Common myeloid progenitor, CD34-positive (primary cell): Measurements from ENCODE around the gene SGF29.
"Not testable (repeated sequence)": the region's sequence is repeated elsewhere in the genome, so short reads cannot be mapped to it uniquely, and the experiment has no call there.

Source experiments
- CTCF ChIA-PET: fragments of 350-600 bp; sonication (Branson Sonifier 250); formaldehyde crosslinking; loops from one replicate; lab custom pipeline; 2021; ENCODE audit warnings: antibody characterized with exemption; lab: Charles Lee
- POLR2A ChIA-PET: fragments of 350-600 bp; sonication (Branson Sonifier 250); formaldehyde crosslinking; loops from one replicate; lab custom pipeline; 2021; ENCODE audit warnings: antibody characterized with exemption; lab: Charles Lee
- DNase-seq, 3 donors: peaks; one replicate each; pipeline versions ENCODE4 v3.0.0 to v3.0.0-alpha.2; 2013
- H3K27ac ChIP-seq, 2 experiments: 1 replicate in 1 of 2; 2 replicates in 1 of 2; pipeline ENCODE4 v1.7.0; 2013; ENCODE audit warnings: inconsistent platforms in 2 of 2, low read length in 2 of 2, mild to moderate bottlenecking in 2 of 2, low read depth in 1 of 2, moderate library complexity in 1 of 2; ENCODE audit not compliant: severe bottlenecking in 2 of 2, insufficient read depth in 1 of 2, poor library complexity in 1 of 2
- H3K27me3 ChIP-seq, 5 experiments: replicated peaks in 2 of 5; 1 replicate in 3 of 5; 2 replicates in 2 of 5; pipeline versions ENCODE4 v1.6.1 to v1.7.0; 2013; ENCODE audit warnings: low read length in 4 of 5, mild to moderate bottlenecking in 2 of 5, moderate library complexity in 2 of 5, inconsistent platforms in 1 of 5; ENCODE audit not compliant: insufficient read depth in 5 of 5, control insufficient read depth in 4 of 5
- H3K36me3 ChIP-seq, 4 experiments: 1 replicate in 2 of 4; 2 replicates in 2 of 4; pipeline versions ENCODE4 v1.6.1 to v1.7.0; 2013; ENCODE audit warnings: low read length in 3 of 4, control low read depth in 1 of 4, mild to moderate bottlenecking in 1 of 4; ENCODE audit not compliant: control insufficient read depth in 4 of 4, insufficient read depth in 4 of 4
- H3K4me1 ChIP-seq, 4 experiments: 1 replicate in 3 of 4; 2 replicates in 1 of 4; pipeline versions ENCODE4 v1.6.1 to v1.7.1; 2013; ENCODE audit warnings: low read length in 3 of 4, mild to moderate bottlenecking in 3 of 4, control low read depth in 1 of 4, inconsistent platforms in 1 of 4, moderate library complexity in 1 of 4; ENCODE audit not compliant: control insufficient read depth in 4 of 4, insufficient read depth in 4 of 4; ENCODE audit errors: control extremely low read depth in 1 of 4
- H3K4me3 ChIP-seq, 7 experiments: 1 replicate in 4 of 7; 2 replicates in 3 of 7; pipeline versions ENCODE4 v1.5.1 to v1.7.0; 2013; ENCODE audit warnings: mild to moderate bottlenecking in 7 of 7, low read length in 6 of 7, moderate library complexity in 6 of 7, inconsistent platforms in 2 of 7, low read depth in 2 of 7, control low read depth in 1 of 7; ENCODE audit not compliant: insufficient read depth in 4 of 7, control insufficient read depth in 1 of 7; ENCODE audit errors: extremely low read depth in 1 of 7
- H3K9me3 ChIP-seq, 5 experiments: 1 replicate in 4 of 5; 2 replicates in 1 of 5; pipeline versions ENCODE4 v1.6.1 to v1.7.1; 2013; ENCODE audit warnings: low read length in 4 of 5, mild to moderate bottlenecking in 2 of 5, inconsistent platforms in 1 of 5, low read depth in 1 of 5, moderate library complexity in 1 of 5; ENCODE audit not compliant: control insufficient read depth in 4 of 5, insufficient read depth in 2 of 5; ENCODE audit errors: control extremely low read depth in 1 of 5
- WGBS: methylation state at CpG from one replicate; pipeline ENCODE4 v1.1.5; 2013; ENCODE audit not compliant: insufficient coverage; 5-methylcytosine and 5-hydroxymethylcytosine counted together

The SGF29 gene

GRCh38 chr16:28602062-28602461, 48.3 kb downstream of the SGF29 start:
- POLR2A ChIA-PET, DNase-seq, CTCF ChIA-PET, H3K9me3 ChIP-seq, H3K4me3 ChIP-seq, H3K27ac ChIP-seq, H3K27me3 ChIP-seq: not testable (repeated sequence)
- no CpG with 5 or more reads among the region's 10 CpGs for WGBS
- H3K36me3 ChIP-seq, result peaks cover 2 to 16% (median 7%) of the 10 kb centered on the region in 4 experiments
- H3K4me1 ChIP-seq, result peaks cover 0 to 17% (median 12%) of the 10 kb centered on the region in 4 experiments

- H3K27me3 ChIP-seq, result no peaks in the 10 kb centered on the region
These were observed 48.8 kb downstream of the SGF29 start for GRCh38 chr16:28602529-28602928.

GRCh38 chr16:28603381-28604185, 49.9 kb downstream of the SGF29 start:
- peaks cover 2 to 16% (median 8%) of the 10 kb centered on the region in 4 experiments for H3K36me3 ChIP-seq
- no peak overlapping the region for H3K27ac ChIP-seq
- no peaks in the 10 kb centered on the region for H3K27me3 ChIP-seq
- no peaks in the 10 kb centered on the region for H3K9me3 ChIP-seq
- H3K4me1 ChIP-seq, result peaks cover 0 to 5% (median 0%) of the 10 kb centered on the region in 4 experiments
- no peak overlapping the region for H3K4me3 ChIP-seq
- POLR2A ChIA-PET, result no interaction called here
- DNase-seq, result no peak
- 86% methylated on average over 11 of the region's 11 CpGs for WGBS
- CTCF ChIA-PET, result interaction anchor here (1.4 kb wide), 1 partner anchor 8 kb away, joined by 4 read pairs; no protein-coding TSS in a partner anchor

More at GRCh38 chr16:28602529-28602928, 48.8 kb downstream of the SGF29 start:
- ChIA-PET POLR2A (no interaction called here), CTCF (no interaction called here)
- H3K27ac ChIP-seq, result no peak overlapping the region
- no peak overlapping the region for H3K4me3 ChIP-seq
- 75% methylated on average over 4 of the region's 6 CpGs for WGBS
- no peaks in the 10 kb centered on the region for H3K9me3 ChIP-seq
- peaks cover 0 to 12% (median 8%) of the 10 kb centered on the region in 4 experiments for H3K4me1 ChIP-seq
- H3K36me3 ChIP-seq, result peaks cover 2 to 16% (median 8%) of the 10 kb centered on the region in 4 experiments
- no peak for DNase-seq

- 81% methylated on average over 8 of the region's 8 CpGs for WGBS
- no peaks in the 10 kb centered on the region for H3K9me3 ChIP-seq
- peaks cover 0 to 9% (median 2%) of the 10 kb centered on the region in 4 experiments for H3K4me1 ChIP-seq
- H3K27me3 ChIP-seq, result no peaks in the 10 kb centered on the region
- H3K4me3 ChIP-seq, result no peak overlapping the region
- POLR2A ChIA-PET, result no interaction called here
- CTCF ChIA-PET, result interaction anchor here (1.4 kb wide), 1 partner anchor 9 kb away, joined by 4 read pairs; no protein-coding TSS in a partner anchor
- peaks cover 2 to 16% (median 8%) of the 10 kb centered on the region in 4 experiments for H3K36me3 ChIP-seq
- DNase-seq, result no peak
- H3K27ac ChIP-seq, result no peak overlapping the region
These were observed 50.5 kb downstream of the SGF29 start for GRCh38 chr16:28604186-28604565.

- POLR2A ChIA-PET, result no interaction called here
- no peak overlapping the region for H3K4me3 ChIP-seq
- H3K9me3 ChIP-seq, result no peaks in the 10 kb centered on the region
- peaks cover 2 to 16% (median 8%) of the 10 kb centered on the region in 4 experiments for H3K36me3 ChIP-seq
- 92% methylated on average over 11 of the region's 16 CpGs for WGBS
- no peak overlapping the region for H3K27ac ChIP-seq
- CTCF ChIA-PET, result no interaction called here
- no peaks in the 10 kb centered on the region for H3K27me3 ChIP-seq
- DNase-seq, result no peak
- H3K4me1 ChIP-seq, result peaks cover 10 to 30% (median 22%) of the 10 kb centered on the region in 4 experiments
These were observed 52.8 kb downstream of the SGF29 start for GRCh38 chr16:28606291-28607115.

- ChIA-PET CTCF (no interaction called here), POLR2A (no interaction called here)
- Histone ChIP-seq H3K4me1 (peaks cover 10 to 30% (median 22%) of the 10 kb centered on the region in 4 experiments), H3K27me3 (no peaks in the 10 kb centered on the region), H3K4me3 (no peak overlapping the region), H3K27ac (no peak overlapping the region), H3K36me3 (peaks cover 2 to 16% (median 8%) of the 10 kb centered on the region in 4 experiments), H3K9me3 (no peaks in the 10 kb centered on the region)
- 99% methylated on average over 8 of the region's 9 CpGs for WGBS
- no peak for DNase-seq
These were observed 53.5 kb downstream of the SGF29 start for GRCh38 chr16:28607116-28607623.
